Calu3 (cell line): ENCODE data around the gene ERC2. TPM values are rescaled to one million over a fixed set of nuclear protein-coding genes. Genes with fewer than 3 reads are reported as not detected.

ENCODE experiments used
- BruUV-seq: library from RNA; stranded (reverse); fragments of 400-500 nt; replicated peaks from 2 replicates; lab custom pipeline; 2021; lab: Mats Ljungman, UMichigan
- CTCF ChIA-PET: fragments of 300-600 bp; sonication (Branson Sonifier 250); formaldehyde crosslinking; loops from one replicate; lab custom pipeline; 2022; ENCODE audit warnings: antibody characterized with exemption; lab: Charles Lee
- DNase-seq: peaks from one replicate; pipeline ENCODE4 v3.0.0; 2022
- H3K27ac Mint-ChIP-seq: one replicate; pipeline ENCODE4 v1.8.0; 2022; ENCODE audit warnings: mixed read lengths; ENCODE audit not compliant: unreplicated experiment
- H3K27me3 Mint-ChIP-seq: one replicate; pipeline ENCODE4 v1.8.0; 2022; ENCODE audit warnings: mixed read lengths; ENCODE audit not compliant: unreplicated experiment
- H3K36me3 Mint-ChIP-seq: one replicate; pipeline ENCODE4 v1.8.0; 2022; ENCODE audit warnings: mild to moderate bottlenecking, moderate library complexity, mixed read lengths; ENCODE audit not compliant: insufficient read depth, unreplicated experiment
- H3K4me1 Mint-ChIP-seq: one replicate; pipeline ENCODE4 v1.8.0; 2022; ENCODE audit warnings: mild to moderate bottlenecking, low read depth, mixed read lengths; ENCODE audit not compliant: unreplicated experiment
- H3K4me3 Mint-ChIP-seq: one replicate; pipeline ENCODE4 v1.8.0; 2022; ENCODE audit warnings: mild to moderate bottlenecking, low read depth, moderate library complexity, mixed read lengths; ENCODE audit not compliant: unreplicated experiment
- H3K9me3 Mint-ChIP-seq: one replicate; pipeline ENCODE4 v1.8.0; 2022; ENCODE audit warnings: low read depth, mixed read lengths; ENCODE audit not compliant: unreplicated experiment
- intact Hi-C: fragments of 100-400 bp; cut with micrococcal nuclease; formaldehyde crosslinking; loops from one replicate; pipeline ENCODE4 v1.10.0; 2022; ENCODE audit not compliant: unreplicated experiment
- total RNA-seq: library from RNA; stranded (reverse); gene quantifications from 2 replicates; pipeline ENCODE4 v1.2.3, GENCODE V29; 2022
- TF ChIP-seq, protein P1 (sequence below): fragments of 200-600 bp; IDR thresholded peaks from one replicate; pipeline ENCODE4 v1.8.0; 2022; ENCODE audit warnings: antibody characterized with exemption; ENCODE audit not compliant: unreplicated experiment

ERC2 gene
- total RNA-seq, 1 experiment from 2014 or later: 0.73 TPM

DNA sequence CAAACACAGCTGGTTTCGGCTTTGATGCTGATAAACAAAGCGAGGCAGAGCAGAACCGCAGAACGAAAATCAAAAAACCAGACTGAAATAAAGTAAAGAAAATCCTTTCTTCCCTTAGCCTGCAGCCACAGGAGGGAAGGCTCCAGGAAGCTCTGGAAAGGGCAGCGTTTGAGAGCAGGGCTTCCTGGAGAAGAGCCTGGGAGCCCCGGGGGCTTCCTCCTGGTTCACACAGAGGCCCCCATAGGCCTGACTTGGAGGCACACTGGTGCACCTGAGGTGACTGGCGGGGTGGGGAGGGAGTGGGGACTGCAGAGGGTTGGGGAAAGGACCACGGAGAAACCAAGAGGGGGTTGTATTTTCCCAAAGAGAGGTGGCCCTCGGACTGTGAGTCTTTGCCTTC lies 882.4 kb downstream of the ERC2 start:
- CTCF ChIA-PET: no interaction called here
- DNase-seq: no peak
- BruUV-seq: no TSS peak
- Mint-ChIP-seq H3K36me3 (no peaks in the 10 kb centered on the region), H3K4me1 (no peaks in the 10 kb centered on the region), H3K4me3 (no peak overlapping the region), H3K27me3 (no peaks in the 10 kb centered on the region), H3K27ac (no peak overlapping the region), H3K9me3 (peaks cover 9% of the 10 kb centered on the region)
- intact Hi-C loops: no loop called here
- TF ChIP-seq, protein P1, sequence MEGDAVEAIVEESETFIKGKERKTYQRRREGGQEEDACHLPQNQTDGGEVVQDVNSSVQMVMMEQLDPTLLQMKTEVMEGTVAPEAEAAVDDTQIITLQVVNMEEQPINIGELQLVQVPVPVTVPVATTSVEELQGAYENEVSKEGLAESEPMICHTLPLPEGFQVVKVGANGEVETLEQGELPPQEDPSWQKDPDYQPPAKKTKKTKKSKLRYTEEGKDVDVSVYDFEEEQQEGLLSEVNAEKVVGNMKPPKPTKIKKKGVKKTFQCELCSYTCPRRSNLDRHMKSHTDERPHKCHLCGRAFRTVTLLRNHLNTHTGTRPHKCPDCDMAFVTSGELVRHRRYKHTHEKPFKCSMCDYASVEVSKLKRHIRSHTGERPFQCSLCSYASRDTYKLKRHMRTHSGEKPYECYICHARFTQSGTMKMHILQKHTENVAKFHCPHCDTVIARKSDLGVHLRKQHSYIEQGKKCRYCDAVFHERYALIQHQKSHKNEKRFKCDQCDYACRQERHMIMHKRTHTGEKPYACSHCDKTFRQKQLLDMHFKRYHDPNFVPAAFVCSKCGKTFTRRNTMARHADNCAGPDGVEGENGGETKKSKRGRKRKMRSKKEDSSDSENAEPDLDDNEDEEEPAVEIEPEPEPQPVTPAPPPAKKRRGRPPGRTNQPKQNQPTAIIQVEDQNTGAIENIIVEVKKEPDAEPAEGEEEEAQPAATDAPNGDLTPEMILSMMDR: no peak

DNA sequence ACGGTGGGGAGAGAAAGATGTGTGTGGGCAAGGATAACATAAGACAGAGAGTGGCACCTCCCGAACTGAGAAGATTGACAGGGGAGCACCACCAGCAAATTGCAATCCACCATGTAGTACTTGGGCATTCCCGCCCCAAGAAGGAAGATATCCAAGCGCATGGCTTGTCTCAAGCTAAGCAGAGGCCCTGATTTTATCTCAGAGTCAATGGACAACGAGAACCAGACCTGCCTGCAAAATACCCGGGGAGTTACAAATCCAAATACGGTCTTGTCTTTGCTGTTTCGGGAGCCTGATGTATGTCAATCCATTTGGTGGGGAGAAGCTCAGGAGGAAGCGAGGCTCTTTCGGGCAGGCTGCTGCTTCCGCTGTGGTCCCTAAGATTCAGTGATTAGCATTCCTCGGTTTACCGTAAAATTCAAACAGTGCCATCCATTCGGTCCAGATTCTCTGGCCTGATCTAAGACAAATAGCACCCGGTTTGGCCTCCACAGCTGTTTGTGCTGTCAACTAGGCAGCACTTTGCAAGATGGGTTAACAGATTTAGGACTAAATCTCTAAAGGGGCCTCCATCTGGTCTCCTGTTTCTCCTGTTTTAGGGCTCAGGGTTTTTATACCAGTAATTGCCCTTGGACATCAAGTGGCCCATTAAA lies 883.4 kb downstream of the ERC2 start:
- Mint-ChIP-seq H3K4me3 (no peak overlapping the region), H3K27me3 (no peaks in the 10 kb centered on the region), H3K4me1 (no peaks in the 10 kb centered on the region), H3K36me3 (no peaks in the 10 kb centered on the region), H3K9me3 (peaks cover 7% of the 10 kb centered on the region), H3K27ac (no peak overlapping the region)
- no peak for DNase-seq
- intact Hi-C loops: no loop called here
- CTCF ChIA-PET: interaction anchor here (0.6 kb wide), 1 partner anchor 755 kb away, joined by 3 read pairs; no protein-coding TSS in a partner anchor
- TF ChIP-seq, protein P1: no peak
- no TSS peak for BruUV-seq

DNA sequence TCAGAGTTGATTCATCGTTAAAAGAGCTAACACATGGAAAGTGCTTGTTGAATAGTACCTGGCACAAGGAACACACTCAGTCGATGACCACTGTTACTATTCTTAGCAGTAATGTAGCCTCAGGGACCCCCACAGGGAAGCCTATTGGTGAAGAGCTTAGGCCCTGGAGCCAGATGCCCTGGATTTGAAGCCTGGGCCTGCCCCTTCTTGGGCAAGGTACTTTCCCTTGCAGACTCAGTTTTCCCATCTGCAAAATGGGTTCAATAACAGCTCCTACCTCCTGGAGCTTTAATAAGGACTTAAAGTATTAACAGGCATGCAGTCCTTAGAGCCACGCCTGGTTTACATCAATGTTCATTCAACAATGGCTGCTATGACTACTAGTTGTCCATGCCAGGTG lies 884.2 kb downstream of the ERC2 start:
- H3K27ac Mint-ChIP-seq: no peak overlapping the region
- TF ChIP-seq, protein P1: no peak
- H3K4me1 Mint-ChIP-seq: no peaks in the 10 kb centered on the region
- CTCF ChIA-PET: no interaction called here
- H3K27me3 Mint-ChIP-seq: no peaks in the 10 kb centered on the region
- DNase-seq: no peak
- H3K9me3 Mint-ChIP-seq: peaks cover 7% of the 10 kb centered on the region
- BruUV-seq: no TSS peak
- intact Hi-C loops: no loop called here
- H3K36me3 Mint-ChIP-seq: no peaks in the 10 kb centered on the region
- H3K4me3 Mint-ChIP-seq: no peak overlapping the region

DNA sequence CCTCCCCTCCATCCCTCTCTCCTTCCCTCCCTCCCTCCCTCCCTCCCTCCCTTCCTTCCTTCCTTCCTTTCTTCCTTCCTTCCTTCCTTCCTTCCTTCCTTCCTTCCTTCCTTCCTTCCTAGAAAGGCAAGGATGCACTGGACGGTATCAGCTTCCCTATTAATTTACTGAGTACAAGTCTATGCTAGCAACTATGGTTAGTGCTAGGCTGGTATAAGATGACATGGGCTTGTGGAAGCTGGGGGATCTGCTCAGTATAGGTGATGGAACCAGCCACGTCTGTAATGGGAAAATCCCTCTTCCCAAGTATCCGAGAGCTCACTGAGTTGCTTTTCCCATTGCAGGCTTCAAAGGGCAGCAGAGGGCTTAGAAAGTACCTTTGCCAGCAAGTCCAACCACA lies 884.8 kb downstream of the ERC2 start:
- intact Hi-C loops: no loop called here
- TF ChIP-seq, protein P1: no peak
- no peak overlapping the region for H3K4me3 Mint-ChIP-seq
- no peaks in the 10 kb centered on the region for H3K36me3 Mint-ChIP-seq
- CTCF ChIA-PET: no interaction called here
- no peak for DNase-seq
- no peaks in the 10 kb centered on the region for H3K4me1 Mint-ChIP-seq
- H3K27me3 Mint-ChIP-seq: no peaks in the 10 kb centered on the region
- H3K27ac Mint-ChIP-seq: no peak overlapping the region
- no TSS peak for BruUV-seq
- peaks cover 7% of the 10 kb centered on the region for H3K9me3 Mint-ChIP-seq
